WTC11 (cell line): ENCODE measurements around the gene TM9SF4.

Experiments used
- MXD4 ChIP-seq: fragments of 250-450 bp; sonication (Bioruptor Pico); IDR thresholded peaks from 2 replicates; pipeline ENCODE4 v1.8.0; 2021; ENCODE audit warnings: mild to moderate bottlenecking, moderate library complexity, borderline replicate concordance
- NR2C2 ChIP-seq: sonication (generic); formaldehyde crosslinking; IDR thresholded peaks from 2 replicates; pipeline ENCODE4 v1.8.0; 2022; ENCODE audit warnings: mild to moderate bottlenecking, missing genetic modification reagents
- SP1 ChIP-seq: sonication (generic); formaldehyde crosslinking; conservative IDR thresholded peaks from 2 replicates; pipeline ENCODE4 v1.8.1; 2022; ENCODE audit warnings: missing genetic modification reagents
- TF ChIP-seq, protein P1 (sequence below): sonication (generic); formaldehyde crosslinking; conservative IDR thresholded peaks from 2 replicates; pipeline ENCODE4 v1.8.1; 2022; ENCODE audit warnings: mild to moderate bottlenecking, missing genetic modification reagents
- TF ChIP-seq, protein P2 (sequence below): fragments of 200-600 bp; IDR thresholded peaks from 2 replicates; pipeline ENCODE4 v1.8.0; 2022; ENCODE audit warnings: antibody characterized with exemption
- TF ChIP-seq, protein P3 (sequence below): sonication (generic); formaldehyde crosslinking; IDR thresholded peaks from 2 replicates; pipeline ENCODE4 v1.8.0; 2023; ENCODE audit warnings: missing genetic modification reagents, mild to moderate bottlenecking, borderline replicate concordance
- TF ChIP-seq, protein P4 (sequence below): sonication (generic); formaldehyde crosslinking; IDR thresholded peaks from 2 replicates; pipeline ENCODE4 v1.8.0; 2022; ENCODE audit warnings: mild to moderate bottlenecking, missing genetic modification reagents
- TF ChIP-seq, protein P5 (sequence below): sonication (generic); formaldehyde crosslinking; IDR thresholded peaks from 2 replicates; pipeline ENCODE4 v1.8.1; 2022; ENCODE audit warnings: mild to moderate bottlenecking, moderate library complexity, missing genetic modification reagents
- TF ChIP-seq, protein P6 (sequence below): fragments of 250-450 bp; sonication (Bioruptor Pico); IDR thresholded peaks from 2 replicates; pipeline ENCODE4 v1.8.0; 2021; ENCODE audit warnings: mild to moderate bottlenecking

DNA sequence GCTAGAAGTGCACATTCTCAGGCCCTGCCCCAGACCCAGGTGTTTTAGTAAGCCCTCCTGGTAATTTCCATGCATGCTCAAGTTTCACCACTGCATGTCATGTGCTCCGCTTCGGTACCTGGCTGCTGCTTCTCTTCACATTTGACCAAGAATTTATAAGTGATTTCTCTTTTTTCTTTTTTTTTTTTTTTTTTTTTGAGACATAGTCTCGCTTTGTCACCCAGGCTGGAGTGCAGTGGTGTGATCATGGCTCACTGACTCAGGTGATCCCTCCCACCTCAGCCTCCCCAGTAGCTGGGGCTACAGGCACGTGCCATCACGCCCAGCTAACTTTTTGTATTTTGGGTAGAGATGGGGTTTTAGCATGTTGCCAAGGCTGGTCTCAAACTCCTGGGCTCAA is 16.0 kb downstream of the TM9SF4 start:
- TF ChIP-seq, protein P1, sequence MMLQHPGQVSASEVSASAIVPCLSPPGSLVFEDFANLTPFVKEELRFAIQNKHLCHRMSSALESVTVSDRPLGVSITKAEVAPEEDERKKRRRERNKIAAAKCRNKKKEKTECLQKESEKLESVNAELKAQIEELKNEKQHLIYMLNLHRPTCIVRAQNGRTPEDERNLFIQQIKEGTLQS (CRISPR knock-in tag): no peak
- no peak for TF ChIP-seq NR2C2 (CRISPR knock-in tag)
- TF ChIP-seq, protein P2, sequence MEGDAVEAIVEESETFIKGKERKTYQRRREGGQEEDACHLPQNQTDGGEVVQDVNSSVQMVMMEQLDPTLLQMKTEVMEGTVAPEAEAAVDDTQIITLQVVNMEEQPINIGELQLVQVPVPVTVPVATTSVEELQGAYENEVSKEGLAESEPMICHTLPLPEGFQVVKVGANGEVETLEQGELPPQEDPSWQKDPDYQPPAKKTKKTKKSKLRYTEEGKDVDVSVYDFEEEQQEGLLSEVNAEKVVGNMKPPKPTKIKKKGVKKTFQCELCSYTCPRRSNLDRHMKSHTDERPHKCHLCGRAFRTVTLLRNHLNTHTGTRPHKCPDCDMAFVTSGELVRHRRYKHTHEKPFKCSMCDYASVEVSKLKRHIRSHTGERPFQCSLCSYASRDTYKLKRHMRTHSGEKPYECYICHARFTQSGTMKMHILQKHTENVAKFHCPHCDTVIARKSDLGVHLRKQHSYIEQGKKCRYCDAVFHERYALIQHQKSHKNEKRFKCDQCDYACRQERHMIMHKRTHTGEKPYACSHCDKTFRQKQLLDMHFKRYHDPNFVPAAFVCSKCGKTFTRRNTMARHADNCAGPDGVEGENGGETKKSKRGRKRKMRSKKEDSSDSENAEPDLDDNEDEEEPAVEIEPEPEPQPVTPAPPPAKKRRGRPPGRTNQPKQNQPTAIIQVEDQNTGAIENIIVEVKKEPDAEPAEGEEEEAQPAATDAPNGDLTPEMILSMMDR: no peak
- TF ChIP-seq, protein P3, sequence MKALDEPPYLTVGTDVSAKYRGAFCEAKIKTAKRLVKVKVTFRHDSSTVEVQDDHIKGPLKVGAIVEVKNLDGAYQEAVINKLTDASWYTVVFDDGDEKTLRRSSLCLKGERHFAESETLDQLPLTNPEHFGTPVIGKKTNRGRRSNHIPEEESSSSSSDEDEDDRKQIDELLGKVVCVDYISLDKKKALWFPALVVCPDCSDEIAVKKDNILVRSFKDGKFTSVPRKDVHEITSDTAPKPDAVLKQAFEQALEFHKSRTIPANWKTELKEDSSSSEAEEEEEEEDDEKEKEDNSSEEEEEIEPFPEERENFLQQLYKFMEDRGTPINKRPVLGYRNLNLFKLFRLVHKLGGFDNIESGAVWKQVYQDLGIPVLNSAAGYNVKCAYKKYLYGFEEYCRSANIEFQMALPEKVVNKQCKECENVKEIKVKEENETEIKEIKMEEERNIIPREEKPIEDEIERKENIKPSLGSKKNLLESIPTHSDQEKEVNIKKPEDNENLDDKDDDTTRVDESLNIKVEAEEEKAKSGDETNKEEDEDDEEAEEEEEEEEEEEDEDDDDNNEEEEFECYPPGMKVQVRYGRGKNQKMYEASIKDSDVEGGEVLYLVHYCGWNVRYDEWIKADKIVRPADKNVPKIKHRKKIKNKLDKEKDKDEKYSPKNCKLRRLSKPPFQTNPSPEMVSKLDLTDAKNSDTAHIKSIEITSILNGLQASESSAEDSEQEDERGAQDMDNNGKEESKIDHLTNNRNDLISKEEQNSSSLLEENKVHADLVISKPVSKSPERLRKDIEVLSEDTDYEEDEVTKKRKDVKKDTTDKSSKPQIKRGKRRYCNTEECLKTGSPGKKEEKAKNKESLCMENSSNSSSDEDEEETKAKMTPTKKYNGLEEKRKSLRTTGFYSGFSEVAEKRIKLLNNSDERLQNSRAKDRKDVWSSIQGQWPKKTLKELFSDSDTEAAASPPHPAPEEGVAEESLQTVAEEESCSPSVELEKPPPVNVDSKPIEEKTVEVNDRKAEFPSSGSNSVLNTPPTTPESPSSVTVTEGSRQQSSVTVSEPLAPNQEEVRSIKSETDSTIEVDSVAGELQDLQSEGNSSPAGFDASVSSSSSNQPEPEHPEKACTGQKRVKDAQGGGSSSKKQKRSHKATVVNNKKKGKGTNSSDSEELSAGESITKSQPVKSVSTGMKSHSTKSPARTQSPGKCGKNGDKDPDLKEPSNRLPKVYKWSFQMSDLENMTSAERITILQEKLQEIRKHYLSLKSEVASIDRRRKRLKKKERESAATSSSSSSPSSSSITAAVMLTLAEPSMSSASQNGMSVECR (CRISPR knock-in tag): no peak
- TF ChIP-seq, protein P4, sequence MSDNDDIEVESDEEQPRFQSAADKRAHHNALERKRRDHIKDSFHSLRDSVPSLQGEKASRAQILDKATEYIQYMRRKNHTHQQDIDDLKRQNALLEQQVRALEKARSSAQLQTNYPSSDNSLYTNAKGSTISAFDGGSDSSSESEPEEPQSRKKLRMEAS (CRISPR knock-in tag): no peak
- TF ChIP-seq, protein P5, sequence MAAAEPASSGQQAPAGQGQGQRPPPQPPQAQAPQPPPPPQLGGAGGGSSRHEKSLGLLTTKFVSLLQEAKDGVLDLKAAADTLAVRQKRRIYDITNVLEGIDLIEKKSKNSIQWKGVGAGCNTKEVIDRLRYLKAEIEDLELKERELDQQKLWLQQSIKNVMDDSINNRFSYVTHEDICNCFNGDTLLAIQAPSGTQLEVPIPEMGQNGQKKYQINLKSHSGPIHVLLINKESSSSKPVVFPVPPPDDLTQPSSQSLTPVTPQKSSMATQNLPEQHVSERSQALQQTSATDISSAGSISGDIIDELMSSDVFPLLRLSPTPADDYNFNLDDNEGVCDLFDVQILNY (CRISPR knock-in tag): no peak
- TF ChIP-seq MXD4 (CRISPR knock-in tag): no peak
- TF ChIP-seq SP1: no peak
- TF ChIP-seq, protein P6, sequence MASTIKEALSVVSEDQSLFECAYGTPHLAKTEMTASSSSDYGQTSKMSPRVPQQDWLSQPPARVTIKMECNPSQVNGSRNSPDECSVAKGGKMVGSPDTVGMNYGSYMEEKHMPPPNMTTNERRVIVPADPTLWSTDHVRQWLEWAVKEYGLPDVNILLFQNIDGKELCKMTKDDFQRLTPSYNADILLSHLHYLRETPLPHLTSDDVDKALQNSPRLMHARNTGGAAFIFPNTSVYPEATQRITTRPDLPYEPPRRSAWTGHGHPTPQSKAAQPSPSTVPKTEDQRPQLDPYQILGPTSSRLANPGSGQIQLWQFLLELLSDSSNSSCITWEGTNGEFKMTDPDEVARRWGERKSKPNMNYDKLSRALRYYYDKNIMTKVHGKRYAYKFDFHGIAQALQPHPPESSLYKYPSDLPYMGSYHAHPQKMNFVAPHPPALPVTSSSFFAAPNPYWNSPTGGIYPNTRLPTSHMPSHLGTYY (CRISPR knock-in tag): no peak
